Panc1 (cell line): ENCODE measurements around the gene SLC13A3.

Source experiments
- CTCF ChIP-seq: fragments of 450-650 bp; IDR thresholded peaks from 2 replicates; pipeline ENCODE4 v1.5.1; 2017; ENCODE audit warnings: mild to moderate bottlenecking
- POLR2AphosphoS5 ChIP-seq: IDR thresholded peaks from 2 replicates; pipeline ENCODE4 v1.6.1; 2012; ENCODE audit warnings: mild to moderate bottlenecking, low read depth, low read length, moderate library complexity
- REST ChIP-seq, 2 experiments: IDR thresholded peaks; 2 replicates each; pipeline ENCODE4 v1.6.1; 2011 to 2012; ENCODE audit warnings: low read depth in 2 of 2, control low read depth in 1 of 2, low read length in 1 of 2, mild to moderate bottlenecking in 1 of 2, moderate library complexity in 1 of 2; ENCODE audit not compliant: insufficient read depth in 1 of 2
- SIN3A ChIP-seq: IDR thresholded peaks from 2 replicates; pipeline ENCODE4 v1.6.1; 2012; ENCODE audit warnings: low read depth, mild to moderate bottlenecking, low read length, moderate library complexity, borderline replicate concordance; ENCODE audit not compliant: insufficient read depth
- TCF7L2 ChIP-seq: IDR thresholded peaks from 2 replicates; pipeline ENCODE4 v1.6.1; 2011; ENCODE audit warnings: mild to moderate bottlenecking, low read depth, low read length, inconsistent platforms

- TF ChIP-seq CTCF (no peak), POLR2AphosphoS5 (no peak), REST (IDR thresholded peaks at IDR 0.05; ENCODE audit: insufficient read depth in 1 of 2, low read depth in 2 of 2, low read length in 1 of 2) (no peak), SIN3A (no peak), TCF7L2 (no peak)
These were observed 27.3 kb upstream of the SLC13A3 start for GRCh38 chr20:46678516-46678915.
